Psoas muscle (tissue), 8 donors: Measurements from ENCODE around the gene CRISPLD2. TPM values are rescaled to one million over a fixed set of nuclear protein-coding genes. Genes with fewer than 3 reads are reported as not detected.
A peak's percentile ranks its signal among the peaks of the same experiment; 100 is the strongest.

Experiments
- ATAC-seq, 4 donors: fragments of 200-7000 bp; cut with Tn5 transposase; one replicate each; pipeline ENCODE4 v1.9.1; 2020; ENCODE audit warnings: moderate library complexity in 3 of 4, mild to moderate bottlenecking in 2 of 4
- DNase-seq, 2 donors: peaks; one replicate each; pipeline ENCODE4 v3.0.0-alpha.2; 2020
- H3K27ac ChIP-seq: fragments of 200-600 bp; one replicate; pipeline ENCODE4 v1.8.0; 2022
- H3K27me3 ChIP-seq, 3 donors: fragments of 200-600 bp in 1 of 3; one replicate each; pipeline versions ENCODE4 v1.6.1 to v1.8.0; 2013 to 2022; ENCODE audit warnings: low read length in 2 of 3, mild to moderate bottlenecking in 2 of 3, moderate library complexity in 1 of 3; ENCODE audit not compliant: insufficient read depth in 3 of 3
- H3K36me3 ChIP-seq, 2 donors: fragments of 200-600 bp in 1 of 2; one replicate each; pipeline versions ENCODE4 v1.6.1 to v1.8.0; 2013 to 2022; ENCODE audit warnings: low read depth in 1 of 2, mild to moderate bottlenecking in 1 of 2, moderate library complexity in 1 of 2; ENCODE audit not compliant: insufficient read depth in 1 of 2
- H3K4me1 ChIP-seq: fragments of 200-600 bp; one replicate; pipeline ENCODE4 v1.8.0; 2022
- H3K4me3 ChIP-seq: fragments of 200-600 bp; one replicate; pipeline ENCODE4 v1.8.0; 2022; ENCODE audit warnings: mild to moderate bottlenecking
- H3K9me3 ChIP-seq: fragments of 200-600 bp; one replicate; pipeline ENCODE4 v1.8.0; 2022
- WGBS, 3 donors: extraction: QIAGEN DNeasy Blood & Tissue Kit; methylation state at CpG; one replicate each; pipeline versions ENCODE4 v1.1.6 to v1.1.7; 2013; 5-methylcytosine and 5-hydroxymethylcytosine counted together
- intact Hi-C, 2 donors: fragments of 100-400 bp; cut with DNase I; formaldehyde crosslinking; loops; one replicate each; pipeline versions ENCODE4 v1.11.0 to v1.14.2; 2022
- polyA plus RNA-seq, 3 donors: library from polyadenylated mRNA; stranded (reverse); fragments of 200-250 nt; gene quantifications; one replicate each; pipeline ENCODE4 v1.2.3, GENCODE V29; 2013
- total RNA-seq, 4 donors: library from RNA; stranded (reverse); fragmentation: NEBNext Ultra II Directional in 2 of 4; extraction: Animal tissue kit (Norgen Biotek cat#: 25700) in 2 of 4; gene quantifications; one replicate each; pipeline versions ENCODE4 v1.2.1 to v1.2.4, GENCODE V29; 2021 to 2023
- TF ChIP-seq, protein P1 (sequence below): fragments of 200-600 bp; IDR thresholded peaks from one replicate; pipeline ENCODE4 v1.8.0; 2022; ENCODE audit warnings: antibody characterized with exemption
- donor health status: healthy with polysubstance abuse.
- donor health status: DM: no; HTN: no; CAD: no; lungs with moderate emphysema.
- donor health status: Bipolar disorder and iron deficiency.
- donor health status: healthy.
- donor health status: DM: yes; HTN: yes; CAD: no.
- donor health status: DM: no; HTN: no; CAD: no.
- donor health status: DM: no; HTN: no; CAD: no.
- donor health status: DM: yes; HTN: yes; CAD: no.

The CRISPLD2 gene
- total and polyA plus RNA-seq, 7 donors = 7.1 to 28.6 (median 11.5) TPM

DNA sequence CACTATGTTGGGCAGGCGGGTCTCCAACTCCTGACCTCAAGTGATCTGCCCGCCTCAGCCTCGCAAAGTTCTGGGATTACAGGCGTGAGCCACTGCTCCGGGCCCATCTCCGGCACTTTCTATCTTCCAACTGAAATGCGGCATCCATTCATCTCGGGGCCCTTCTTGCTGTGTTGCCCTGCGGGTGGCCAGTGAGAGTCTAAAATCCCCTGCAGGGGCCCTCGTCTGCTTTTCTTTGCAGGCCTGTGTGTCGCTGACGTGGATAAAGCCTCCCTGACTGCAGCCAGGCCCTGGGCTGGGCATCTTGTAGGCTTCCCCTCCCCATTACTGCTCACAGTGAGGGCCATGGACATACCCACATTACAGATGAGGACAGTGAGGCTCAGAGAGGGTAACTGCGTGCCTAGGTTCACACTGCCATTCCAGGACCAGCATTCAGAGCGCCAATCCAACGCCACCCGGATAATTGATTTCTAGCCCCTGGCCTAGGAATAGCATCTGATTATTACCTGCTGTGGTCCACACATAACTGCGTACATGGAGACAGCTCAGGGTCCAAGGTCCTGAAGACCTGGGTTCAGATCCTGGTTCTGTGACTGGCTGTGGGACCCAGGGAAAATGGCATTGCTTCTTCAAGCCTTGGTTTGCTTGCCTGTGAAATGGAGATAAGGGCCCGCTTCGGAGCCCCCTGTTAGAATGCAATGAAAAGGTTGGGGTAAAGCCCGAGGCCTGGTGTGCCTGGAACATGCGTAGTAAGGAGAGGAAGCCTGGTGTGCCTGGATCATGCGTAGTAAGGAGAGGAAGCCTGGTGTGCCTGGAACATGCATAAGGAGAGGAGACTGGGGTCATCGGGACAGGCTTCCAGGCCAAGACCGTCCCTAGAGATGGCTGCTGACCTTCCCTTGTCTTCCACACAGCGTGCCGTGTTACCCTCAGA is 25.0 kb downstream of the CRISPLD2 start:
- no peak for ATAC-seq
- H3K4me3 ChIP-seq = no peak overlapping the region
- intact Hi-C loops = loop anchor here in 1 of 2 donors (5.0 kb wide), 1 partner anchor 38 kb away; no protein-coding TSS in a partner anchor
- 77 to 82% (median 79%) methylated on average over 26 of the region's 26 CpGs for WGBS, 3 donors
- TF ChIP-seq, protein P1, sequence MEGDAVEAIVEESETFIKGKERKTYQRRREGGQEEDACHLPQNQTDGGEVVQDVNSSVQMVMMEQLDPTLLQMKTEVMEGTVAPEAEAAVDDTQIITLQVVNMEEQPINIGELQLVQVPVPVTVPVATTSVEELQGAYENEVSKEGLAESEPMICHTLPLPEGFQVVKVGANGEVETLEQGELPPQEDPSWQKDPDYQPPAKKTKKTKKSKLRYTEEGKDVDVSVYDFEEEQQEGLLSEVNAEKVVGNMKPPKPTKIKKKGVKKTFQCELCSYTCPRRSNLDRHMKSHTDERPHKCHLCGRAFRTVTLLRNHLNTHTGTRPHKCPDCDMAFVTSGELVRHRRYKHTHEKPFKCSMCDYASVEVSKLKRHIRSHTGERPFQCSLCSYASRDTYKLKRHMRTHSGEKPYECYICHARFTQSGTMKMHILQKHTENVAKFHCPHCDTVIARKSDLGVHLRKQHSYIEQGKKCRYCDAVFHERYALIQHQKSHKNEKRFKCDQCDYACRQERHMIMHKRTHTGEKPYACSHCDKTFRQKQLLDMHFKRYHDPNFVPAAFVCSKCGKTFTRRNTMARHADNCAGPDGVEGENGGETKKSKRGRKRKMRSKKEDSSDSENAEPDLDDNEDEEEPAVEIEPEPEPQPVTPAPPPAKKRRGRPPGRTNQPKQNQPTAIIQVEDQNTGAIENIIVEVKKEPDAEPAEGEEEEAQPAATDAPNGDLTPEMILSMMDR = no peak
- DNase-seq = peak in 1 of 2 donors; percentile 23
- H3K4me1 ChIP-seq = peaks cover 4% of the 10 kb centered on the region
- H3K27me3 ChIP-seq = peaks cover 0 to 11% (median 0%) of the 10 kb centered on the region in 3 donors
- H3K36me3 ChIP-seq = peaks cover 0 to 9% of the 10 kb centered on the region in 2 donors
- no peaks in the 10 kb centered on the region for H3K9me3 ChIP-seq
- no peak overlapping the region for H3K27ac ChIP-seq

DNA sequence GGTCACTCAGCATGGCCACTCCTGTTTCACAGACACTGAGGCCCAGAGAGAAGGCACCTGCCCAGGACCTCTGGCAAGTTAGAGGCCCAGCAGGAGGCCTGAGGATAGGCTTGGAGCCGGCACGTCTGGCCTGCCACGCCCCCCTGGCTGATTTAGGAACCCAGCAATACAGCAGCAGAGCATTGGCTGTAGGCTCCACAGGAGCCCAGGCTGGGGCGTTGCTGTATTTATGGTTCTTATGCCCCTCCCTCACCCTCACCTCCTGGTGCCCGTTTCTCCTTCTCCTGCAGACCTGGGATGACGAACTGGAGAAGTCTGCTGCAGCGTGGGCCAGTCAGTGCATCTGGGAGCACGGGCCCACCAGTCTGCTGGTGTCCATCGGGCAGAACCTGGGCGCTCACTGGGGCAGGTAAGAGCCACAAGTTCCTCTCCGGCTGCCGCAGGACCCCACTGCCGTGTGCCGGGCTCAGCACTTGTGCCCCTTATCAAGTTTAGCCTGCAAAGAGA is 25.8 kb downstream of the CRISPLD2 start:
- TF ChIP-seq, protein P1 = no peak
- H3K9me3 ChIP-seq = no peaks in the 10 kb centered on the region
- H3K4me3 ChIP-seq = no peak overlapping the region
- no peak for ATAC-seq
- no peak overlapping the region for H3K27ac ChIP-seq
- peaks cover 0 to 11% (median 0%) of the 10 kb centered on the region in 3 donors for H3K27me3 ChIP-seq
- 81 to 87% (median 86%) methylated on average over 14 of the region's 14 CpGs for WGBS, 3 donors
- H3K4me1 ChIP-seq = peaks cover 4% of the 10 kb centered on the region
- intact Hi-C loops = no loop called here
- peak in 1 of 2 donors; percentile 45 for DNase-seq
- H3K36me3 ChIP-seq = peaks cover 0 to 9% of the 10 kb centered on the region in 2 donors

DNA sequence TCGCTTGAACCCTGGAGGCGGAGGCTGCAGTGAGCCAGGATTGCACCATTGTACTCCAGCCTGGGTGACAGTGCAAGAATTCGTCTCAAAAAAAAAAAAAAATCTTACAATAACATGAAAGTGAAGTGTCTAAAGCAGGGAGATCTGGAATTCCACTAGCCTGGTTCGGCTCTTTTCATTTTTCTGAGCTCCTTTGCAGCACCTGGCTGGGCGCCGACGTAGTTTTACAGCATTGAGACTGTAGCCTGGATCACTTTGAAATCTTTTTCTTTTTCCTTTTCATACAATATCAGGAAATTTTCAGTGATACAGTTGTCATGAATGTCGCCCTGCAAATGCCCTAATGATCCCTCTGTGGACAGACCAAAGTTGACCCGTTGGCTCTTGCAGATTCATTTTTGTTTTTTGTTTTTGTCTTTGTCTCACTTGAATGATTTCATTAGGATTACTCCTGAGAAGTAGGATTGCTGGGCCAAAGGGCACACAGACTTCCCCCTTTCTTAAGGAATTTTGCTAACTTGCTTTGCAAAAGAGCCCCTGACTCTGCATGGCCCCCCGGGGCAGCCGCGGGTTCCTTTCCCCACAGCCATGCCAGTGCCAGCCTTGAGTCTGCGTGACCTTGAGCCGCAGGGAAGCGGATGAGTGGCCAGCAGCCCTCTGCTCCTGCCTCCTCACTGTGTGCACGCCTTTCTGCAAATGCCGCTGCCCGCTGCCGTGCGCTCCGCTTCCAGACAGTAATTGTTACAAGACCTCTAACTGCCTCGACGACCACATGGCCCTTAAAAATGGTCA is 28.0 kb downstream of the CRISPLD2 start:
- 76 to 81% (median 81%) methylated on average over 23 of the region's 23 CpGs for WGBS, 3 donors
- peaks cover 4% of the 10 kb centered on the region for H3K4me1 ChIP-seq

DNA sequence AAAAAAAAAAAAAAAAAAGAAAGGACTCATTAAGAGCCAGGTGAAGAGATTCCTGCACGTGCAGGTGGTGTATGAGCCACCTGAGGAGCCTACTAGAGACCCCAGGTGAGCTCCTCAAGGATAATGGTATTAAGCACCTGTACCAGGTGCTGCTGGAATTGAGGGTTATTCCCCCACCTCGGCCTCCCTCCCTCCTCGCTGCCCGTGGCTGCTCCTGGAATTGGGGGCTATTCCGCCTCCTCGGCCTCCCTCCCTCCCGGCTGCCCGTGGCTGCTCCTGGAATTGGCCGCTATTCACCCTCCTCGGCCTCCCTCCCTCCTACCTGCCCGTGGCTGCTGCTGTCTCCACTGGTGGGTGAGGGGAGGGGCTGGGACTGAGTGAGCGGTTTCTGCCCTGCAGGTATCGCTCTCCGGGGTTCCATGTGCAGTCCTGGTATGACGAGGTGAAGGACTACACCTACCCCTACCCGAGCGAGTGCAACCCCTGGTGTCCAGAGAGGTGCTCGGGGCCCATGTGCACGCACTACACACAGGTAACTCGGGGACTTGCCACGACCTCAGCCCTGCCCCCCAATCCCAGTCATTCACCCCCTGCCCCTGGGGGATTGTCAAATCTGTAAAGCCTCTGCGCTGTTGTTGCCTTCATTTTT is 29.3 kb downstream of the CRISPLD2 start:
- intact Hi-C loops = no loop called here
- DNase-seq (peak in 1 of 2 donors; percentile 38), ATAC-seq (no peak)
- peaks cover 0 to 7% (median 0%) of the 10 kb centered on the region in 3 donors for H3K27me3 ChIP-seq
- peaks cover 0 to 9% of the 10 kb centered on the region in 2 donors for H3K36me3 ChIP-seq
- H3K4me1 ChIP-seq = peaks cover under 1% of the 10 kb centered on the region
- no peak overlapping the region for H3K4me3 ChIP-seq
- TF ChIP-seq, protein P1 = no peak
- no peaks in the 10 kb centered on the region for H3K9me3 ChIP-seq
- no peak overlapping the region for H3K27ac ChIP-seq
- 73 to 82% (median 81%) methylated on average over 20 to 22 of the region's 22 CpGs for WGBS, 3 donors

More for the DNA sequence above, 28.0 kb downstream of the CRISPLD2 start:
- TF ChIP-seq, protein P1 = no peak
- Histone ChIP-seq H3K27ac (no peak overlapping the region), H3K27me3 (peaks cover 0 to 7% (median 0%) of the 10 kb centered on the region in 3 donors), H3K9me3 (no peaks in the 10 kb centered on the region), H3K4me3 (no peak overlapping the region), H3K36me3 (peaks cover 0 to 9% of the 10 kb centered on the region in 2 donors)
- peak in 1 of 2 donors; percentile 44 for DNase-seq
- ATAC-seq = no peak
- intact Hi-C loops = no loop called here
